SK-N-SH treated with all-trans-retinoic acid at 6 μM for 48 hours (cell line): ENCODE data around the gene SLC66A3.

Source experiments
- GLIS3 ChIP-seq: fragments of 250-450 bp; sonication (Bioruptor Pico); IDR thresholded peaks from 2 replicates; pipeline ENCODE4 v1.5.0; 2020; ENCODE audit warnings: mild to moderate bottlenecking, moderate library complexity
- PATZ1 ChIP-seq: fragments of 250-450 bp; sonication (Bioruptor Pico); IDR thresholded peaks from 2 replicates; pipeline ENCODE4 v1.8.0; 2020; ENCODE audit warnings: mild to moderate bottlenecking, moderate library complexity, borderline replicate concordance
- ZFP3 ChIP-seq: fragments of 250-450 bp; sonication (Bioruptor Pico); IDR thresholded peaks from 2 replicates; pipeline ENCODE4 v1.5.0; 2020; ENCODE audit warnings: mild to moderate bottlenecking, moderate library complexity
- ZFP30 ChIP-seq: fragments of 450-650 bp; formaldehyde crosslinking; IDR thresholded peaks from 2 replicates; pipeline ENCODE4 v1.5.0; 2022; ENCODE audit warnings: mild to moderate bottlenecking, moderate library complexity

- no peak for TF ChIP-seq ZFP30 (CRISPR knock-in tag)
- no peak for TF ChIP-seq GLIS3 (CRISPR knock-in tag)
- TF ChIP-seq ZFP3, result no peak
- TF ChIP-seq PATZ1, result no peak
Observed at GRCh38 chr2:11159574-11160170, 4.4 kb downstream of the SLC66A3 start.
